Spleen (tissue), 7 donors: ENCODE data around the gene PEA15.

Experiments
- CTCF ChIP-seq, 11 experiments: fragments of 200-600 bp in 7 of 11; fragments of 450-650 bp in 4 of 11; sonication (generic) in 4 of 11; IDR thresholded peaks in 8 of 11; conservative IDR thresholded peaks in 3 of 11; 1 replicate in 7 of 11; 2 replicates in 4 of 11; pipeline versions ENCODE4 v1.4.0 to v1.8.0; 2016 to 2021; ENCODE audit warnings: antibody characterized with exemption in 11 of 11, inconsistent platforms in 4 of 11, mild to moderate bottlenecking in 1 of 11
- POLR2A ChIP-seq, 3 donors: fragments of 450-650 bp; IDR thresholded peaks; one replicate each; pipeline ENCODE4 v1.5.1; 2017; ENCODE audit warnings: antibody characterized with exemption in 3 of 3, mild to moderate bottlenecking in 1 of 3
- POLR2AphosphoS5 ChIP-seq, 3 donors: sonication (generic); formaldehyde crosslinking; IDR thresholded peaks; one replicate each; pipeline ENCODE4 v1.5.1; 2017; ENCODE audit warnings: antibody characterized with exemption in 3 of 3
- donor health status: DM: no; HTN: no; CAD: no; lungs with moderate emphysema.
- donor health status: DM: no; HTN: no; CAD: no.
- donor health status: DM: no; HTN: no; CAD: no.

GRCh38 chr1:160178731-160179130, 26.5 kb upstream of the PEA15 start:
- TF ChIP-seq CTCF (IDR thresholded peaks at IDR 0.05 in 8 of 11, conservative IDR thresholded peaks at IDR 0.05 in 3 of 11) (no peak), POLR2A (IDR thresholded peaks at IDR 0.05) (no peak), POLR2AphosphoS5 (IDR thresholded peaks at IDR 0.05) (no peak)
